HUES6 (cell line): ENCODE results near the gene DHX16.

ENCODE experiments used
- H3K27ac ChIP-seq: 2 replicates; pipeline ENCODE4 v1.7.0; 2013; ENCODE audit warnings: low read depth, mild to moderate bottlenecking, low read length, inconsistent platforms
- H3K27me3 ChIP-seq: 2 replicates; pipeline ENCODE4 v1.6.1; 2013; ENCODE audit warnings: low read length; ENCODE audit not compliant: control insufficient read depth, insufficient read depth
- H3K36me3 ChIP-seq: 2 replicates; pipeline ENCODE4 v1.6.1; 2013; ENCODE audit warnings: low read length; ENCODE audit not compliant: control insufficient read depth, insufficient read depth
- H3K4me1 ChIP-seq: 2 replicates; pipeline ENCODE4 v1.6.1; 2013; ENCODE audit warnings: low read length; ENCODE audit not compliant: control insufficient read depth, insufficient read depth
- H3K4me3 ChIP-seq: 2 replicates; pipeline ENCODE4 v1.5.1; 2013; ENCODE audit warnings: low read depth, low read length
- H3K9ac ChIP-seq: one replicate; pipeline ENCODE4 v1.6.1; 2013; ENCODE audit warnings: mild to moderate bottlenecking, low read length
- H3K9me3 ChIP-seq: 2 replicates; pipeline ENCODE4 v1.6.1; 2013; ENCODE audit warnings: low read depth, low read length; ENCODE audit not compliant: control insufficient read depth, insufficient read depth

Gene DHX16

GRCh38 chr6:30714263-30714662 is 41.5 kb upstream of the DHX16 start:
- H3K27ac ChIP-seq, result no peak overlapping the region
- H3K27me3 ChIP-seq, result no peaks in the 10 kb centered on the region
- no peak overlapping the region for H3K4me3 ChIP-seq
- H3K36me3 ChIP-seq, result peaks cover 60% of the 10 kb centered on the region
- no peak overlapping the region for H3K9ac ChIP-seq
- H3K9me3 ChIP-seq, result no peaks in the 10 kb centered on the region
- H3K4me1 ChIP-seq, result peaks cover 7% of the 10 kb centered on the region

- Histone ChIP-seq H3K4me1 (peaks cover 4% of the 10 kb centered on the region; the same call in 1 of the 2 replicates), H3K36me3 (peaks cover 76% of the 10 kb centered on the region)
Measured at GRCh38 chr6:30712441-30712945, 39.7 kb upstream of the DHX16 start.

GRCh38 chr6:30711758-30712380 is 39.1 kb upstream of the DHX16 start:
- peaks cover 4% of the 10 kb centered on the region; the same call in 1 of the 2 replicates for H3K4me1 ChIP-seq
- no peaks in the 10 kb centered on the region for H3K27me3 ChIP-seq
- H3K36me3 ChIP-seq, result peaks cover 83% of the 10 kb centered on the region
- H3K9me3 ChIP-seq, result no peaks in the 10 kb centered on the region
- no peak overlapping the region for H3K9ac ChIP-seq
- H3K27ac ChIP-seq, result no peak overlapping the region
- H3K4me3 ChIP-seq, result no peak overlapping the region

More at GRCh38 chr6:30712441-30712945, 39.7 kb upstream of the DHX16 start:
- H3K9ac ChIP-seq, result no peak overlapping the region
- no peaks in the 10 kb centered on the region for H3K9me3 ChIP-seq
- H3K4me3 ChIP-seq, result no peak overlapping the region
- no peak overlapping the region for H3K27ac ChIP-seq
- no peaks in the 10 kb centered on the region for H3K27me3 ChIP-seq

- H3K36me3 ChIP-seq, result peaks cover 94% of the 10 kb centered on the region
- no peak overlapping the region for H3K27ac ChIP-seq
- no peak overlapping the region for H3K4me3 ChIP-seq
- no peaks in the 10 kb centered on the region for H3K27me3 ChIP-seq
- H3K9ac ChIP-seq, result no peak overlapping the region
- no peaks in the 10 kb centered on the region for H3K9me3 ChIP-seq
- no peaks in the 10 kb centered on the region; the same call in 1 of the 2 replicates for H3K4me1 ChIP-seq
Measured at GRCh38 chr6:30709101-30709868, 36.5 kb upstream of the DHX16 start.

GRCh38 chr6:30707281-30707850 is 34.6 kb upstream of the DHX16 start:
- Histone ChIP-seq H3K27me3 (no peaks in the 10 kb centered on the region), H3K27ac (no peak overlapping the region), H3K4me3 (no peak overlapping the region), H3K36me3 (peaks cover 94% of the 10 kb centered on the region), H3K9me3 (no peaks in the 10 kb centered on the region), H3K9ac (no peak overlapping the region), H3K4me1 (no peaks in the 10 kb centered on the region; the same call in 1 of the 2 replicates)

GRCh38 chr6:30705620-30706019 is 32.8 kb upstream of the DHX16 start:
- Histone ChIP-seq H3K27ac (no peak overlapping the region), H3K4me3 (no peak overlapping the region), H3K4me1 (no peaks in the 10 kb centered on the region; the same call in 1 of the 2 replicates), H3K9me3 (no peaks in the 10 kb centered on the region), H3K9ac (no peak overlapping the region), H3K36me3 (peaks cover 85% of the 10 kb centered on the region), H3K27me3 (no peaks in the 10 kb centered on the region)

- Histone ChIP-seq H3K36me3 (peaks cover 83% of the 10 kb centered on the region), H3K9ac (no peak overlapping the region), H3K27me3 (no peaks in the 10 kb centered on the region), H3K27ac (no peak overlapping the region), H3K4me3 (no peak overlapping the region), H3K9me3 (no peaks in the 10 kb centered on the region), H3K4me1 (no peaks in the 10 kb centered on the region; the same call in 1 of the 2 replicates)
Measured at GRCh38 chr6:30703821-30704220, 31.0 kb upstream of the DHX16 start.

GRCh38 chr6:30703011-30703410 is 30.2 kb upstream of the DHX16 start:
- Histone ChIP-seq H3K4me3 (no peak overlapping the region), H3K9ac (no peak overlapping the region), H3K27ac (no peak overlapping the region), H3K36me3 (peaks cover 80% of the 10 kb centered on the region), H3K4me1 (no peaks in the 10 kb centered on the region; the same call in 1 of the 2 replicates), H3K27me3 (no peaks in the 10 kb centered on the region), H3K9me3 (no peaks in the 10 kb centered on the region)

- no peak overlapping the region for H3K9ac ChIP-seq
- no peaks in the 10 kb centered on the region; the same call in 1 of the 2 replicates for H3K4me1 ChIP-seq
- no peak overlapping the region for H3K27ac ChIP-seq
- peaks cover 58% of the 10 kb centered on the region for H3K36me3 ChIP-seq
- no peaks in the 10 kb centered on the region for H3K9me3 ChIP-seq
- H3K4me3 ChIP-seq, result no peak overlapping the region
- no peaks in the 10 kb centered on the region for H3K27me3 ChIP-seq
Measured at GRCh38 chr6:30700340-30700739, 27.5 kb upstream of the DHX16 start.

GRCh38 chr6:30696432-30696831 is 23.6 kb upstream of the DHX16 start:
- Histone ChIP-seq H3K27me3 (no peaks in the 10 kb centered on the region), H3K9me3 (no peaks in the 10 kb centered on the region), H3K9ac (no peak overlapping the region)

More at GRCh38 chr6:30696432-30696831, 23.6 kb upstream of the DHX16 start:
- peaks cover 3% of the 10 kb centered on the region; the same call in 1 of the 2 replicates for H3K4me1 ChIP-seq
- no peak overlapping the region for H3K4me3 ChIP-seq
- H3K27ac ChIP-seq, result no peak overlapping the region
- peaks cover 23% of the 10 kb centered on the region for H3K36me3 ChIP-seq
